Pulmonary artery endothelial cell (primary cell): ENCODE measurements around the gene PRMT1. TPM values are rescaled to one million over a fixed set of nuclear protein-coding genes. Genes with fewer than 3 reads are reported as not detected.

Experiments
- DNase-seq: peaks from one replicate; pipeline ENCODE4 v3.0.0-alpha.2; 2011; ENCODE audit warnings: low read depth, low spot score
- total RNA-seq: library from RNA; depleted of rRNA; stranded (reverse); fragments of >200 nt; gene quantifications from 2 replicates; pipeline ENCODE4 v1.2.3, GENCODE V29; 2014

The PRMT1 gene
- total RNA-seq, 1 donor from 2014 or later = 582 TPM

DNA sequence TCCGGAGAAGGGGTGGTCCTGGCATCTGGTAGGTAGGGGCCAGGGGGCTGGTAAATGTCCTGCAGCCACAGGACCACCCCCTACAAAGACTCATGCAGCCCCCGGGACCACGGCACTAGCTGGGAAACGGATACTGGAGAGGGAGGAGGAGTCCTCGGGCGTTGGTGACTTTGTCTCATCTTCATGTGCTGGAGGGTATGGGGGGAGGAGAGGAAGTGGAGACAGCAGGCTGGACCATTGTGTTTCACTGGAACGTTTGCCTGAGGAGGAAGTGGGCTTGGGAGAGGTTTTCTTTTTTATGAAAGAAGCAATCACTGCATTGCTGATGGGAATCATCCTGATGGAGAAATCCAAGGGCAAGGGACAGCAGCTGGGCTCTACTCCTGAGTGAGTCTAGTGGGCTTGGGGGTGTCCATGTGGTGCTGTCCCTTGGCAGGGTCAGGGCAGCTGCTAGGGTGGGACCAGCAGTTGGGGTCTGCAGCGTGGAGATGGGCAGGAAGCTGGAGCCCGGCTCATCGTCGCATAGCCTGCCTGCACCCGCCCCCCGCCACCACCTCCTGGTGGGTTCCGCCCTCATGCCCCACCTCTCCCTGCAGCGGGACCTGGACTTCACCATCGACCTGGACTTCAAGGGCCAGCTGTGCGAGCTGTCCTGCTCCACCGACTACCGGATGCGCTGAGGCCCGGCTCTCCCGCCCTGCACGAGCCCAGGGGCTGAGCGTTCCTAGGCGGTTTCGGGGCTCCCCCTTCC, 10.7 kb downstream of the PRMT1 start:
- no peak for DNase-seq

- DNase-seq = no peak
Measured at GRCh38 chr19:49688531-49689132, 11.6 kb downstream of the PRMT1 start.

- no peak for DNase-seq
Measured at GRCh38 chr19:49689133-49690078, 12.3 kb downstream of the PRMT1 start, which contains the start of gene ADM5. Gene ADM5, plus strand, starts transcription at chr19:49689594. Its CDS starts 244 bp downstream, at chr19:49689838.

DNA sequence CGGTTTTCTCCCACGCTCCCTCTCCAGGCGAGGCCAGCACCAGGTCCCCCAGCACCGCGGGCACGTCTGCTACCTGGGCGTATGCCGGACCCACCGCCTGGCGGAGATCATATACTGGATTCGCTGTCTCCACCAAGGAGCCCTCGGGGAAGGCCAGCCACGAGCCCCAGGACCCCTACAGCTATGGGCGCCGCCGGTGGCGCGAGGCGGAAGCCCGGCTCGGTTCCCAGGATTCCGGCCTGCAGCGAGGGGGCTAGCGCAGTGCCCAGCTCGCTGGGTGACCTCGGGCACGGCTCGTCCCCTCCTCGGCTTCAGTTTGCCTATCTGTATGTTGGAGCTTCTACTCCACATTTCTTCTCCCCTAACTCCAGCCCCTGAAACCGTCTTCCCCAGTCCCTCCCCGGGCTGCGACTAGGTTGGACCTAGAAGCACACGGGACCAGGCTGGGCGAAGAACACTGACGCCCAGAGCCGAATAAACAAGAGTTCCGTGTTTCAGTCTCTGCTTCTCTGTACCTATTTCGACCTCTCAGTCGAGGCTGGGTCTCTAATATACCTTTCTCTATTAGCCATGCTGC, 13.1 kb downstream of the PRMT1 start:
- no peak for DNase-seq

DNA sequence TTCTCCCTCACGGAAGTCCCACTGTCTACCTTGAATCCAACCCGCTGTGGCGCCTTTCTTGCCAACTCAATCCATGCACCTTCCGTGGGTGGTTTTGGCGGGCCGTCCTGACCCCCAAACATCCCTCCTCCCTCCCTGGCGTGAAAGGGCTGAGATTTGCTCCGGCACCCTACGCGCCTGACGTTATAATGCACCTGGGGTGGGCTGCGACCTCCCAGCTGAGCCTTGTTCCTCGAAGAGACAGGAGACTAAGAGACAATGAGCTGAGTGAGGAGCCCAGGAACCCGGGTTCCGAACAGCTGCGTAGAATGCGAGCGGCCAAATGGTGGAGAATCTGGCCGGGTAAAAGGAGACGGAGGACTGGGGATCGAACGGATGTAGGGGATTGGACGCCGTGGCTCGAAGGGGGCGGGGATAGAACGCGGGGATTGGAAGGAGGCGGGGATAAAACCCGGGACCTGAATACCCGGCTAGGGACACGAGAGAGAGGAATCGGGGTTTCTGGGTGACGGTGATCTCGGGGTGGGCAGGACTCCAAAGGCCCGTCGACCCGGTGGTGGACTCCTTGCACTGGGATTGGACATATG, 13.7 kb downstream of the PRMT1 start, which contains the start of gene CPT1C:
CPT1C (plus strand) TSS at position 461 of the 587 bp plus-strand sequence. CDS start 1,137 bp downstream, outside the sequence.
- no peak for DNase-seq

DNA sequence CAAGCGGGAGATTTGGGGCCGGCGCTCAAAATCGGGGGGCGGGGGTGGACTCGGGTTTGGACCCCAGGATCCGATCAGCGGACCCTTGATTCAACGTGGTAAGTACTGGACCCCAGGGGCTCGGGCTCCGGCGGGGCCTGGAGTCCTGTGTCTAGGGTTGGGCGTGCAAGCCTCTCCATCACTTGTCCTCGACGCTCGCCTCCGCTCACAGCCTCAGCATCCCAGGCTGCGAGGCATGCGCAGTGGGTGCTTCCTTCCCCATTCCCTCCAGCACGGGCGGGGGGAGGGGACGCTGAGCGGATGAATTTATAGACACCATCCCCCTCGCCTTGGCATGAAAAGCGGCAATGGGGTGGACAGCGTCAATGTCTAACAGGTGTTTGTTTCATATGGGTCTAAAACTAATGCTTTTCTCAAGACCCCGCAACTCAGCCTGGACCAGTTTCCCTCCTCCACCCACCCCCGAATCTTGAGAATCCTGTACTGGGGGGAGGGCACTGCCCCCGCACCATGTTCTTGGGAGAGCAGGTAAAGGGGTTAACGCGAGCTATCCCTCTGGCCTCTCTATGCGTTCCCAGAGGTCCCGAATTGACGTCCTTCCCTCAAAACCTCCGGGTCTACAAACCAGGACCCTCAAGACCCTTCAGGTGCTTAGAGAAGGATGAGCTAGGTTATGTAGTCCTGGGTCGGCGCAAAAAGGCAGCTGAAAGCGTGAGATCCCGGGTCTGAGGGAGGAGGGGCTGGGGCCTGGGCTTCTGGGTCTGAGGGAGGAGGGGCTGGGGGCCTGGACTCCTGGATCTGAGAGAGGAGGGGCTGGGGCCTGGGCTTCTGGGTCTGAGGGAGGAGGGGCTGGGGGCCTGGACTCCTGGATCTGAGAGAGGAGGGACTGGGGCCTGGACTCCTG, 14.4 kb downstream of the PRMT1 start:
- no peak for DNase-seq

DNA sequence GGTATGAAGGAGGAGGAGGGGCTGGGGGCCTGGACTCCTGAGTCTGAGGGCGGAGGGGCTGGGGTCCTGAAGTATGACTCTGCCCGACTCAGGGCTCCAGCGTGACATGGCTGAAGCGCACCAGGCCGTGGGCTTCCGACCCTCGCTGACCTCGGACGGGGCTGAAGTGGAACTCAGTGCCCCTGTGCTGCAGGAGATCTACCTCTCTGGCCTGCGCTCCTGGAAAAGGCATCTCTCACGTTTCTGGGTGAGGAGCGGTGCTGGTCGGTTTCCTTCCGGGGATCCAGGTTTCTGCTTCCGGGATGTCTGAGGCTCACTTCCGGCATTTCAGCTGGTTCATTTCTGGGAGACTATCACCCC, 15.1 kb downstream of the PRMT1 start:
- DNase-seq = no peak

GRCh38 chr19:49696115-49696514, 19.0 kb downstream of the PRMT1 start:
- DNase-seq = no peak

- no peak for DNase-seq
Measured at GRCh38 chr19:49696865-49697264, 19.8 kb downstream of the PRMT1 start.

DNA sequence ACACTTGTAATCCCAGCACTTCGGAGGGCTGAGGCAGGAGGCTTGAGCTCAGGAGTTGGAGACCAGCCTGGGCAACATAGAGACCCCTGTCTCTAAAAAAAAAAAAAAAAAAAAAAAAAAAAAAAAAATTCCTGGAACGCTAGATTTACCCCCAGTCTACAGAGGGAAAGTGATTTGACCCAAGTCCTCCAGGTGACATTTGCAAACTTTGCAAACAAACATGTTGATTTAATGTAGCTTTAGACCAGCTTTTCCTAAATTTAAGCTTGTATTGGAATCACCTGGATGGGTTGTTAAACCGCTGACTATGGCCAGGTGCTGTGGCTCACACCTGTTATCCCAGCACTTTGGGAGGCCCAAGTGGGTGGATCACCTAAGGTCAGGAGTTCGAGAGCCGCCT, 22.3 kb downstream of the PRMT1 start:
- no peak for DNase-seq

DNA sequence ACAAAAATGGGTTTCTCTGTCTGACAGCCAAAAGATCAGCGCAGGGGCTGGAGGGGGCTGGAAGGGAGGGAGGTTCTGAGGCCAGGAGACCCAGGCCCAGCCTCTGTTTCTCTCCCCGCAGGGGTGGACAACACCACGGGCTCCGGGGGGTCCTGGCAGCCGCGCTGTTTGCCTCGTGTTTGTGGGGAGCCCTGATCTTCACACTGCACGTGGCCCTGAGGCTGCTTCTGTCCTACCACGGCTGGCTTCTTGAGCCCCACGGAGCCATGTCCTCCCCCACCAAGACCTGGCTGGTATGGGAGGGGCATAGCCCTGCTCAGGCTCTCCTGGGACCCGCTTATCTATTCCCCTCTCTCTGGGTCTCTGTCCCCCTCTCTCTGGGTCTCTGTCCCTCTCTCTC, 23.5 kb downstream of the PRMT1 start:
- no peak for DNase-seq

- no peak for DNase-seq
Measured at GRCh38 chr19:49701271-49701786, 24.3 kb downstream of the PRMT1 start.

DNA sequence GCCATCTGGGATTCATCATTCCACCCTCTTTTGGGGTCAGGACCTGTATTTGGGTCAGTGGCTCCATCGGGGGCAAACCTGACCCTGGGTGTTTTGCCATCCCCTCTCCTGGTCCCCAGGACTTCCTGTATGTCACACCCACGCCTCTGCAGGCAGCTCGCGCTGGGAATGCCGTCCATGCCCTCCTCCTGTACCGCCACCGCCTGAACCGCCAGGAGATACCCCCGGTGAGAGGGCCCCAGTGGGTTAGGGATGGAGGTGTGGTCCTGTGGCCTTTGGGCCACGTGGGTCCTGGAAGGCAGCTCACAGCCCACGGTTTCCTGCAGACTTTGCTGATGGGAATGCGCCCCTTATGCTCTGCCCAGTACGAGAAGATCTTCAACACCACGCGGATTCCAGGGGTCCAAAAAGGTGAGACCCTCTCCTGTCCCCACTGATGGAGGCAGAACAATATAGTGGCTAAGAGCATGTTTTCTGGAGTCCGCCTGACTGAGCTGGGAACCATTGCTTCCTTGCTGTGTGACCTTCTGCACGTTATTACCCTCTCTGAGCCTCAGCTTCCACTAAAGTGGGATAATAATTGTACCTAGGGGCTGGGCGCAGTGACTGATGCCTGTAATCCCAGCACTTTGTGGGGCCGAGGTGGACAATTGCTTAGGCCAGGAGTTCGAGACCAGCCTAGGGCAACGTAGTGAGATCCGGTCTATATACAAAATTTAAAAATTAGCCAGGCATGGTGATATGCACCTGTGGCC, 28.0 kb downstream of the PRMT1 start:
- no peak for DNase-seq

- DNase-seq = no peak
Measured at GRCh38 chr19:49705919-49706318, 28.8 kb downstream of the PRMT1 start.

DNA sequence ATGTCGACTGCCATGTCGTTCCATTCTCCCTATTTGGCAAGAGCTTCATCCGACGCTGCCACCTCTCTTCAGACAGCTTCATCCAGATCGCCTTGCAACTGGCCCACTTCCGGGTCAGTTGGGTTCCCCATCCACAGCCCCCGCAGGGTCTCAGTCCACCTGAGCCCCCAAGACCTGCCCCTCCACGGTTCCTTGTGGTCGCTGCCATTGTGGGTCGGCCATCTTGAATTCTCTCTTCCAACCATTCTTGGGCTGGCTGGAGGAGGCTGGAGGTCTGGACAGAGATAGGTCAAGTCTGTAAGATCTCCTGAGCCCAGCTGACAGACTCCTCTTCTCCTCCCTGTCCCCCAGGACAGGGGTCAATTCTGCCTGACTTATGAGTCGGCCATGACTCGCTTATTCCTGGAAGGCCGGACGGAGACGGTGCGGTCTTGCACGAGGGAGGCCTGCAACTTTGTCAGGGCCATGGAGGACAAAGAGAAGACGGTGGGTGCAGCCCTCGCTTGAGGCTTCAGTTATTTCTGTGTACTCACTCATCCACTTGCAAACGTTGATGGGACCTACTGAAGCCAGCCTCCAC, 33.4 kb downstream of the PRMT1 start:
- DNase-seq = no peak

GRCh38 chr19:49712397-49712859, 35.4 kb downstream of the PRMT1 start:
- no peak for DNase-seq

DNA sequence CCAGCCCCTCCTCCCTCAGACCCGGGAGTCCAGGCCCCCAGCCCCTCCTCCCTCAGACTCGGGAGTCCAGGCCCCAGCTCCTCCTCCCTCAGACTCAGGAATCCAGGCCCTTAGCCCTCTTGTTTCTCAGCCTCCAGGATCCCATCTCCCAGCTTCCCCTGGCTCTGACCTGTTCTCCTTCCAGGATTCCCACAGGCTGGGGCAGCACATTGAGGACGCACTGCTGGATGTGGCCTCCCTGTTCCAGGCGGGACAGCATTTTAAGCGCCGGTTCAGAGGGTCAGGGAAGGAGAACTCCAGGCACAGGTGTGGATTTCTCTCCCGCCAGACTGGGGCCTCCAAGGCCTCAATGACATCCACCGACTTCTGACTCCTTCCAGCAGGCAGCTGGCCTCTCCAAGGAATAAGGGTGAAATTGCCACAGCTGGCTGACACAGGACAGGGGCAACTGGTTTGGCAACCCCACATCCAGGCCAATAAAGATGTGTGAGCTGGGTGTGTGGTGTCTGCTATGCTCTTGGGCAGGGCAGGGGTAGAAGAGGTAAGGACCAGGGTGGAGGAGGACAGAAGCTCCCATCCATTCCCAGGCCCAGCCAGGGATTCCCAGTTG, 36.3 kb downstream of the PRMT1 start:
- no peak for DNase-seq

- no peak for DNase-seq
Measured at GRCh38 chr19:49716154-49716553, 39.1 kb downstream of the PRMT1 start.
